AG09309 (cell line): ENCODE results near the gene FXYD3.

Source experiments
- DNase-seq: peaks from one replicate; pipeline ENCODE4 v3.0.0-alpha.2; 2010; ENCODE audit warnings: low read depth
- H3K4me3 ChIP-seq: 2 replicates; pipeline ENCODE4 v1.5.1; 2011; ENCODE audit warnings: mild to moderate bottlenecking, low read depth, low read length, moderate library complexity; ENCODE audit not compliant: control insufficient read depth
- CTCF ChIP-seq: IDR thresholded peaks from 2 replicates; pipeline ENCODE4 v1.5.1; 2011; ENCODE audit warnings: mild to moderate bottlenecking, low read depth, low read length, inconsistent platforms; ENCODE audit not compliant: insufficient read depth, control insufficient read depth; ENCODE audit errors: missing control alignments

The FXYD3 gene

GRCh38 chr19:35135389-35135909 lies 19.8 kb downstream of the FXYD3 start:
- DNase-seq: no peak
- no peak overlapping the region for H3K4me3 ChIP-seq

GRCh38 chr19:35136231-35136630 lies 20.6 kb downstream of the FXYD3 start:
- no peak for TF ChIP-seq CTCF
- no peak overlapping the region for H3K4me3 ChIP-seq
- DNase-seq: no peak

More at GRCh38 chr19:35135389-35135909, 19.8 kb downstream of the FXYD3 start:
- TF ChIP-seq CTCF: peak; percentile 89

- no peak for TF ChIP-seq CTCF
- no peak overlapping the region for H3K4me3 ChIP-seq
- no peak for DNase-seq
Measured at GRCh38 chr19:35136977-35137702, 21.5 kb downstream of the FXYD3 start.

- no peak for TF ChIP-seq CTCF
- no peak for DNase-seq
- H3K4me3 ChIP-seq: no peak within 1 kb of the TSS
Measured at GRCh38 chr19:35138305-35138892, 22.8 kb downstream of the FXYD3 start, which contains the start of gene FXYD1. FXYD1 (plus strand) TSS chr19:35138824; CDS start chr19:35140080, 1,256 bp downstream.

- H3K4me3 ChIP-seq: no peak overlapping the region
- no peak for DNase-seq
- no peak for TF ChIP-seq CTCF
Measured at GRCh38 chr19:35140207-35140961, 24.8 kb downstream of the FXYD3 start.
